GM12878 (cell line): Measurements from ENCODE around the gene PCDHGA2. TPM values are rescaled to one million over a fixed set of nuclear protein-coding genes. Genes with fewer than 3 reads are reported as not detected.

Experiments used
- ATAC-seq: fragments of 200-7000 bp; cut with Tn5 transposase; 3 replicates; pipeline ENCODE4 v1.9.1; 2020; ENCODE audit warnings: mild to moderate bottlenecking, moderate library complexity
- BruUV-seq: library from RNA; stranded (reverse); fragments of 400-500 nt; replicated peaks from 2 replicates; lab custom pipeline; 2021; lab: Mats Ljungman, UMichigan
- CTCF ChIA-PET: fragments of 300-600 bp; sonication (Branson Sonifier 250); formaldehyde crosslinking; extraction: SDS; loops from one replicate; lab custom pipeline; 2021; ENCODE audit warnings: inconsistent platforms; lab: Yijun Ruan, JAX
- POLR2A ChIA-PET: fragments of 350-600 bp; formaldehyde crosslinking; extraction: SDS; loops from one replicate; lab custom pipeline; 2021; ENCODE audit warnings: inconsistent platforms; lab: Charles Lee
- RAD21 ChIA-PET: fragments of 300-600 bp; sonication (Branson Sonifier 250); formaldehyde crosslinking; loops from one replicate; lab custom pipeline; 2023; ENCODE audit warnings: antibody characterized with exemption; ENCODE audit not compliant: unreplicated experiment; lab: Charles Lee
- SMC1A ChIA-PET: fragments of 300-600 bp; sonication (Branson Sonifier 250); formaldehyde crosslinking; loops from one replicate; lab custom pipeline; 2023; ENCODE audit not compliant: unreplicated experiment, uncharacterized antibody; lab: Charles Lee
- DNase-seq: peaks from one replicate; pipeline ENCODE4 v3.0.0-alpha.2; 2011; ENCODE audit warnings: low read depth, low spot score
- FAIRE-seq: peaks from 3 replicates; lab custom pipeline; 2011; peaks lifted over from hg19 to GRCh38; lab: Jason Lieb, UNC
- H2AFZ ChIP-seq: 2 replicates; pipeline ENCODE4 v1.6.0; 2011; ENCODE audit warnings: low read depth, low read length, control low read depth; ENCODE audit not compliant: control insufficient read depth
- H3K27ac ChIP-seq: 2 replicates; pipeline ENCODE4 v1.5.1; 2011; ENCODE audit warnings: control low read depth; ENCODE audit not compliant: control insufficient read depth, insufficient read depth
- H3K27me3 ChIP-seq, 2 experiments: replicated peaks in 1 of 2; 2 replicates each; pipeline versions ENCODE4 v1.6.0 to v1.6.1; 2011; ENCODE audit warnings: low read length in 1 of 2; ENCODE audit not compliant: control insufficient read depth in 2 of 2, insufficient read depth in 2 of 2
- H3K36me3 ChIP-seq, 2 experiments: 2 replicates each; pipeline ENCODE4 v1.5.1; 2011; ENCODE audit warnings: low read length in 1 of 2; ENCODE audit not compliant: control insufficient read depth in 2 of 2, insufficient read depth in 2 of 2
- H3K4me1 ChIP-seq: 2 replicates; pipeline ENCODE4 v1.6.1; 2011; ENCODE audit warnings: mild to moderate bottlenecking, low read length, moderate library complexity, mixed read lengths; ENCODE audit not compliant: control insufficient read depth, insufficient read depth
- H3K4me2 ChIP-seq: 2 replicates; pipeline ENCODE4 v1.6.0; 2011; ENCODE audit warnings: control low read depth; ENCODE audit not compliant: control insufficient read depth, insufficient read depth
- H3K4me3 ChIP-seq: fragments of 200-600 bp; sonication (generic); 2 replicates; pipeline ENCODE4 v1.5.1; 2016
- H3K79me2 ChIP-seq: 2 replicates; pipeline ENCODE4 v1.6.0; 2011; ENCODE audit warnings: low read length; ENCODE audit not compliant: control insufficient read depth, insufficient read depth
- H3K9ac ChIP-seq: 2 replicates; pipeline ENCODE4 v1.8.0; 2011; ENCODE audit warnings: low read length, control low read depth, mixed read lengths; ENCODE audit not compliant: control insufficient read depth, insufficient read depth
- H3K9me3 ChIP-seq: replicated peaks from 3 replicates; pipeline ENCODE4 v1.5.1; 2011; ENCODE audit warnings: mild to moderate bottlenecking, low read length; ENCODE audit not compliant: control insufficient read depth, insufficient read depth
- H4K20me1 ChIP-seq: 2 replicates; pipeline ENCODE4 v1.6.0; 2011; ENCODE audit not compliant: control insufficient read depth, insufficient read depth
- CTCF ChIP-seq, 3 experiments: IDR thresholded peaks in 2 of 3; conservative IDR thresholded peaks in 1 of 3; 2 replicates each; pipeline ENCODE4 v1.5.1; 2011; ENCODE audit warnings: low read depth in 3 of 3, low read length in 3 of 3, mild to moderate bottlenecking in 3 of 3, control low read depth in 2 of 3, moderate library complexity in 2 of 3, inconsistent platforms in 1 of 3, mixed read lengths in 1 of 3; ENCODE audit not compliant: control insufficient read depth in 2 of 3, insufficient read depth in 1 of 3; ENCODE audit errors: extremely low read depth in 1 of 3
- NRF1 ChIP-seq: conservative IDR thresholded peaks from 2 replicates; pipeline ENCODE4 v1.6.1; 2011; ENCODE audit warnings: mild to moderate bottlenecking, low read depth, low read length, improper control_type of control experiment
- RAD21 ChIP-seq: IDR thresholded peaks from 2 replicates; pipeline ENCODE4 v1.6.1; 2011; ENCODE audit warnings: mild to moderate bottlenecking, low read depth, low read length, moderate library complexity; ENCODE audit not compliant: insufficient read depth
- YY1 ChIP-seq: IDR thresholded peaks from 2 replicates; pipeline ENCODE4 v1.6.1; 2011; ENCODE audit warnings: low read depth, mild to moderate bottlenecking, low read length
- ZBTB4 ChIP-seq: fragments of 450-650 bp; formaldehyde crosslinking; IDR thresholded peaks from 2 replicates; pipeline ENCODE4 v1.4.0; 2022; ENCODE audit warnings: mild to moderate bottlenecking, moderate library complexity
- WGBS: methylation state at CpG from one replicate; pipeline ENCODE4 v1.1.6; 2016; ENCODE audit warnings: low lambda C conversion rate; ENCODE audit not compliant: insufficient replicate concordance, insufficient coverage; ENCODE audit errors: missing lambda C conversion rate; 5-methylcytosine and 5-hydroxymethylcytosine counted together
- in situ Hi-C: fragments of 300-500 bp; cut with MboI; formaldehyde crosslinking; loops from 9 replicates; pipeline ENCODE4 v1.14.3; 2018; ENCODE audit warnings: mixed read lengths
- intact Hi-C: fragments of 100-400 bp; cut with micrococcal nuclease; formaldehyde crosslinking; loops from one replicate; pipeline ENCODE4 v1.14.2; 2022; ENCODE audit not compliant: unreplicated experiment
- polyA plus RNA-seq, 11 experiments: library from polyadenylated mRNA; depleted of rRNA in 4 of 11; unstranded in 6 of 11; stranded (reverse) in 5 of 11; fragments of >200 nt; fragmentation: Nextera tagmentation in 4 of 11; fragmentation: Illumina TruSeq in 1 of 11; extraction: Ambion mirVana in 4 of 11; extraction: Trizol in 1 of 11; gene quantifications; 1 replicate in 1 of 11; 2 replicates in 10 of 11; pipeline versions ENCODE4 v1.2.1 to v1.2.3, GENCODE V29; 2011 to 2016; ENCODE audit warnings: inconsistent platforms in 2 of 11, missing spikeins in 2 of 11, low read depth in 1 of 11
- total RNA-seq, 4 experiments: library from RNA; depleted of rRNA in 3 of 4; stranded (reverse); fragments of >200 nt in 3 of 4; fragmentation: Illumina TruSeq in 1 of 4; extraction: Trizol in 1 of 4; gene quantifications; 2 replicates each; pipeline versions ENCODE4 v1.2.1 to v1.2.3, GENCODE V29; 2013 to 2021

The PCDHGA2 gene
- total and polyA plus RNA-seq, 10 of the 15 experiments (the other 5 are each of a cell fraction or from before 2014, with no cell fraction given), result 0.03 to 0.11 (median 0.05) TPM; not detected in 4

- no peak for TF ChIP-seq ZBTB4 (CRISPR knock-in tag)
- TF ChIP-seq, all 136 proteins: peak for 0
These were observed 4.2 kb downstream of the PCDHGA2 start (continued) for GRCh38 chr5:141342773-141343172.

- ChIA-PET SMC1A (interaction anchor here (1.1 kb wide), 1 partner anchor 15 kb away, joined by 3 read pairs; no protein-coding TSS in a partner anchor), POLR2A (interaction anchor here (0.6 kb wide), 1 partner anchor 444 kb away, joined by 4 read pairs; no protein-coding TSS in a partner anchor), CTCF (interaction anchor here (0.7 to 1.6 kb wide), 3 partner anchors 23 to 221 kb away, joined by 3 to 5 read pairs (median 5); partner anchors contain the start of gene TAF7), RAD21 (interaction anchor here (1.1 kb wide), 1 partner anchor 220 kb away, joined by 3 read pairs; no protein-coding TSS in a partner anchor)
- Histone ChIP-seq H3K27me3 (no peaks in the 10 kb centered on the region), H3K4me1 (no peaks in the 10 kb centered on the region), H3K4me2 (no peak within 1 kb of the TSS), H3K9ac (no peak within 1 kb of the TSS), H3K9me3 (peaks cover 2% of the 10 kb centered on the region; the same call in 2 of the 3 replicates), H3K27ac (no peak within 1 kb of the TSS), H3K4me3 (0 out of 2 replicates have a peak within 1 kb of the TSS, but pooled peaks have one; percentile 11), H3K36me3 (no peaks in the 10 kb centered on the region), H3K79me2 (no peaks in the 10 kb centered on the region), H4K20me1 (no peaks in the 10 kb centered on the region), H2AFZ (no peak within 1 kb of the TSS)
- no peak for DNase-seq
- intact Hi-C loops (no loop called here), in situ Hi-C loops (no loop called here)
- 23% methylated on average over 9 of the region's 9 CpGs for WGBS
- no peak for ATAC-seq
- peak; percentile 33; the same call in 1 of the 2 replicates for TF ChIP-seq RAD21
- TF ChIP-seq NRF1, result no peak
- TF ChIP-seq YY1, result peak; percentile 48; the same call in 1 of the 2 replicates
- peak in 2 of 3 experiments; percentile 10 to 16; a peak in 2 of 6 replicates for TF ChIP-seq CTCF (IDR thresholded peaks at IDR 0.05 in 2 of 3, conservative IDR thresholded peaks at IDR 0.05 in 1 of 3; ENCODE audit: control insufficient read depth in 2 of 3, extremely low read depth in 1 of 3, insufficient read depth in 1 of 3, low read depth in 3 of 3, low read length in 3 of 3)
- BruUV-seq, result no TSS peak
- FAIRE-seq, result no peak
These were observed 4.8 kb downstream of the PCDHGA2 start, which contains the start of gene PCDHGA3 for GRCh38 chr5:141343242-141343952. Gene PCDHGA3 (plus strand): TSS chr5:141343829. CDS start chr5:141344034, 205 bp downstream.
